GM21367 (cell line): ENCODE data around the gene PTPA.

Experiments
- ATAC-seq: cut with Tn5 transposase; IDR thresholded peaks from one replicate; pipeline ENCODE4 v1.9.1; 2021; ENCODE audit not compliant: unreplicated experiment

PTPA gene

GRCh38 chr9:129136446-129137035, 25.3 kb downstream of the PTPA start:
- no peak for ATAC-seq

GRCh38 chr9:129137292-129138143, 26.3 kb downstream of the PTPA start:
- no peak for ATAC-seq

- ATAC-seq = no peak
These were observed 26.9 kb downstream of the PTPA start for GRCh38 chr9:129138144-129138462.

- no peak for ATAC-seq
These were observed 27.4 kb downstream of the PTPA start for GRCh38 chr9:129138476-129139232.

GRCh38 chr9:129139233-129139992, 28.2 kb downstream of the PTPA start:
- no peak for ATAC-seq

- ATAC-seq = peak; percentile 55
These were observed 28.8 kb downstream of the PTPA start for GRCh38 chr9:129139993-129140396.

GRCh38 chr9:129140397-129141065, 29.3 kb downstream of the PTPA start:
- ATAC-seq = peak; percentile 18

- no peak for ATAC-seq
These were observed 30.1 kb downstream of the PTPA start for GRCh38 chr9:129141066-129142041.

- ATAC-seq = no peak
These were observed 31.1 kb downstream of the PTPA start for GRCh38 chr9:129142138-129142935.

GRCh38 chr9:129143031-129143927, 32.1 kb downstream of the PTPA start:
- ATAC-seq = no peak

- ATAC-seq = no peak
These were observed 34.1 kb downstream of the PTPA start for GRCh38 chr9:129145316-129145715.

- ATAC-seq = no peak
These were observed 34.7 kb downstream of the PTPA start for GRCh38 chr9:129145841-129146292.

GRCh38 chr9:129146441-129146941, 35.3 kb downstream of the PTPA start:
- no peak for ATAC-seq

- ATAC-seq = no peak
These were observed 37.4 kb downstream of the PTPA start for GRCh38 chr9:129148463-129149204.

- no peak for ATAC-seq
These were observed 38.2 kb downstream of the PTPA start for GRCh38 chr9:129149442-129149841.

- ATAC-seq = no peak
These were observed 38.9 kb downstream of the PTPA start for GRCh38 chr9:129150122-129150521.
